GM21381 (cell line): ENCODE results near the gene ADGRA1.

Source experiments
- ATAC-seq: cut with Tn5 transposase; IDR thresholded peaks from one replicate; pipeline ENCODE4 v1.9.1; 2021; ENCODE audit warnings: mild to moderate bottlenecking, moderate library complexity; ENCODE audit not compliant: unreplicated experiment

ADGRA1 gene

DNA sequence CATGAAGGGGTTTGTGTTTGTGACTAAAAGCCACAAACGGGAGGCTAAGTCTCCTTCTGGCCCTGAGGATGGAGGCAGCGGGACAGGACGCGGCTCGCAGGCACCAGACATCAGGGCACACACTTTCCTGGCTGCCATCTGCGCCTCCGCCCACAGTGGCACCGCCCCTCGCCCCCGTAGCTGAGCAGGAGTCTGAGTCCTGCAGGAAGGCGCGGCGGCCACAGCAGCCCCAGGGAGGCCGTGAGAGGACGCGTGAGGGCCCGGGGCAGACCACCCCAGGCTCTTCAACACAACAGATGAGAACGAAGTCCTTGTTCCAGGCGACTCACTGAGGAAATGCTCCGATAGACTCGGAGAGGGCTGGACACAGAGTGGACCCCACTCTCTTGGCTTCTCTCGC is 6.6 kb downstream of the ADGRA1 start:
- no peak for ATAC-seq

DNA sequence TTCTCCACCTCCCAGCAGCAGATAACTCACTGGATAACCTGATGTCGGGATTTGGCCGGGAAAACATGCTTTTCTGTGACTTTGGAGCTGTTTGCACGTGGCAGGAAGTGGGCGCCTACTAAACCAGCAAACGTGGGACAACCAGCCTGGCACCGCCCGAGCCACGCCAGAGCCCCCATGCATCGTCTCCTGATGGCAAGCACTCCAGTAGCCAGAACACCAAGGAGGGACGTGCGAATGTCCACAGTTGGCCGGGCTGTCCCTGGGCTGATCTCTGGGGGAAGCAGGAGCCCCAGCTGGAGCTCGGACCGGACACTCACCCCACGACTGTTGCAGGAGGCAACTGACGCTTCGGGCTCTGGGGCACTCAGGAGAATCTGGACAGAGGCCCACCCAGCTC is 7.1 kb downstream of the ADGRA1 start:
- no peak for ATAC-seq

DNA sequence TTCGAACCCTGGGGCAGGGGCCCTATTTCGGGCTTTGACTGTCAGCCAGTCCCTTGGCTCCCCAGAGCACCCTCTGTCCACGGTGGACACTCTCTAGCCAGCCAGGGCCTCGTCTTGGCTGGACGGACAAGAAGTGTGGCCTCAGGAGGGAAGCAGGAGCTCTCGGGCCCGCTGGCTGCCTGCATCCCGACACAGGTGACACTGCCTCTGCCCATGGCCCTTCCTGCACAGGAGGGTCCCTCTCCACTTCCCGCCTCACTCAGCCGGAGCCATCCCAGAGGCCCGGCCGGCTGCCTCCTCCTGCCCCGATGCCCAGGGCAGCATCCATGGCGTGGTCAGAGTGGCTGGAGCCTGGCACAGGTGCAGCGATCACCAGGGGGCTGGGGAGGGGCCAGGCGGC is 7.9 kb downstream of the ADGRA1 start:
- ATAC-seq = no peak

DNA sequence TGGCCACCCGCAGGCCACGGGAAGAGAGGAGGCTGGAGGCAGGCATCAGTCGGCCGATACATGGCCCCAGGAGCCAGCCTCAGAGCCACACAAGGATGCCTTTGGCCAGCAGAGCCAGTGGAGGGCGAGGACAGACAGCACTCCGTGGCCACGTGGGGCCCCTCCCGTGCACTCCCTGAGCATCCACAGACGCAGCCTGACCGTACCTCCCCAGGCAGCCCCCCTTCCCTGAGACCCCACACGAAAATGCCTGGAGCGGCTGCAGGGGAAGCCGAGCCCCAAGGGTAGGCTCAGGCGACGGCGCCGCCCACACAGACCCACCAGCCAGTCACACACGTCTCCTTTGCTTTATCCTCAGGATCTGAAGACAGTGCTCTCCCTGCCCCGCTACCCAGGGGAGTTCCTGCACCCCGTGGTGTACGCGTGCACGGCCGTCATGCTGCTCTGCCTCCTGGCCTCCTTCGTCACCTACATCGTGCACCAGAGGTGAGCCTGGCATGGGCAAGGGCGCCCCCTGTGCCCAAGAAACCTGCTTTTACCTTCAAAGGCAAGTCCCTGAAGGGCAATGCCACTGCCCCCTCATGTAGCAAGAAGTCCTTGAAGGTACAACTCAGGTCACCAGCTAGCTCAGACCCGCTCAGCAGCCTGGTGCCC is 9.0 kb downstream of the ADGRA1 start:
- ATAC-seq = no peak

DNA sequence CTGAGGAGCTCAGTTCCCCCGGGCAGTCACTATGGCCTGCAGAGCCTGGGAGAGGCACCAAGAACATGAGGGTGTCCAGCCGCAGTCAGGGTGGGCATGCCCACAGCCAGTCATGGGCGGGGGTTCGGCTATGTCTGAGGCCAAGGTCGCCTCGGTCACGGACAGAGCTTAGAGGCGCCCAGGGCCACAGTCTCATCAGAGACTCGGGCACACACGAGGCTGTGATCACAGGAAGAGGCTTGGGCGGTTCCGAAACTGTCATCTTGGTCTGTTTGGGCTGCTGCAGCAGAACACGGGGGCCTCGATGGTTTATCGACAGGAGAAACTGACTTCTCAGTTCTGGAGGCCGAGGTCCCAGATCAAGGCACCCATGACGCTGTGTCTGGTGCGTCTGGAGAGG is 9.7 kb downstream of the ADGRA1 start:
- ATAC-seq = no peak

DNA sequence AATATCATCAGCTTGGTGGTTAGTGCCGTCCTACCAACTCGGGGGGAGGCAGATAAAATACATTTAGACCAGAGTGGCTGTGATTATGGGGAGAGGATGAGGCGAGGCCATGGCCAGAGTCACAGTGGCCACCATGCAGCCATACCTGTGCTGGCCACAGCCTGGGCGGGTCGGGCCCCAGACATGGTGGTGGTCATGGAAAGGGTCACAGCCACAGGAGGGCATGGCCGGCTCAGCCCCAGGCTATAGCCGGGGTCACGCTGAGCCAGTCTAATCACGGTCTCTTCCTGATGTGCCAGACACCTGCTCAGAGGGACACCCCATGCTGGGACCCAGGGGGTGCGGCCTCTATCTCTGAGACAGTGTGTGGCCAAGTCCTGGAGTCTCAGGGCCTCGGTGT is 10.2 kb downstream of the ADGRA1 start:
- ATAC-seq = no peak

DNA sequence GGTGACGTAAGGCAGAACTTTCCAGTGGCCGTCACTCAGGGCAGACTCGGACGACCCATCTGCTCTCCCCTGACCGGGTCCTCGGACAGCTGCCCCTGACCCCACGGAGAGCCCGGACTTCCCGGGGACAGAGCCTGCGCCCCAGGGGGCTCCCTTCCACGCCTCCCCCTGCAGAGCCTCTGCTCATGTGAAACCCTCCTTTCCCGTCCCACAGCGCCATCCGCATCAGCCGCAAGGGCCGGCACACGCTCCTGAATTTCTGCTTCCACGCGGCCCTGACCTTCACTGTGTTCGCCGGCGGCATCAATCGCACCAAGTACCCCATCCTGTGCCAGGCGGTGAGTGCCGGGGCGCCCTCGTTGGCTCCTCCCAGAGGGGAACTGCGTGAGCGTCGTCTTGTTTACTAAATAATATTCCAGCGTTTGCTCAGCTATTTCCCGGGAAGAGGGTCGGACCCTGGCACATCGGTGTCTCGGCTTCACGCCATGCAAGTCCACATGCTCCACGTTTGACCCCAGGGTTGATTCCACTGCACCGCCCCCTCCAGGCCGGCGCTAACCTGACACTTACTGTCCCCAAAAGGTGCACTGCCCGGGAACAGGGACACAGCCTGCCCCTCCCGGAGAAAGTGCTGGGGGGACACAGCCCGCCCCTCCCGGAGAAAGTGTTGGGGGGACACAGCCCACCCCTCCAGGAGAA is 10.9 kb downstream of the ADGRA1 start:
- no peak for ATAC-seq

DNA sequence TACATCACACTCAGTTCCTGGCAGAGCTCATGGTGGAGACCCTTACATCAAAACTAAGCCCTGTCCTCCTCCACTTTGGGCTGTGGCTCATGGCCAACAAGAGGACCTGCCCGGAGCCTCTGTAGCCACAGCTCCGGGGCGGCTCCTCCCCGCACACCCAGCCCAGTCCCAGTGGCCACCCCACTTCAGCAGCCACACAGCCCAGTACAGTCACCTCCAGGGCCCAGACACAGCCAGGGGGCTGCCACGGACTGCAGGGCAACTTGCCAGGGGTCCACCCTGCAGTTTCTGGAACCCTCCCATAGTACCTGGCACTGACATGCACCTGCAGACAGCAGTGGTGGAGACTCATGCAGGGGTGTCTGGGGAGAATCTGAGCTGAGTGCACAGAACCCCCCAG is 11.8 kb downstream of the ADGRA1 start:
- ATAC-seq = no peak

DNA sequence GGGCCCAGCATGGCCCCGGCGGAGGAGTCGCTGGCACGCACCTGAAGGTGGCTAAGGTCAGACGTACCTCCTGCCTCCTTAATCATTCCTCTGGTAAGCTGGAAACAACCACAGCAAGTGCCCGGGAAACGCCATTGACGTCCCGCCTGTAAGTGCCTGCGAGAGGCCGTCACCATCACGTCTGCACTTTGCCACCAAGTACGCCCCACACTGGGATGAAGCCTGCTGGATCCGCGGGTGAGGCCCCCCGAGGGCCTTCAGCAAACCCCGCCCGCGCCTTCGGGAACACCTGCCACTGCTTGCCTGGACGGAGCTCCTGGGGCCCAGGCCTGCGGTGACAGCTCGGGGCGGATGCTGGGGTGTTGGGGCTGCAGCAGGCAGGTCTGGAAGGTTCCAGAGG is 12.5 kb downstream of the ADGRA1 start:
- ATAC-seq = no peak

DNA sequence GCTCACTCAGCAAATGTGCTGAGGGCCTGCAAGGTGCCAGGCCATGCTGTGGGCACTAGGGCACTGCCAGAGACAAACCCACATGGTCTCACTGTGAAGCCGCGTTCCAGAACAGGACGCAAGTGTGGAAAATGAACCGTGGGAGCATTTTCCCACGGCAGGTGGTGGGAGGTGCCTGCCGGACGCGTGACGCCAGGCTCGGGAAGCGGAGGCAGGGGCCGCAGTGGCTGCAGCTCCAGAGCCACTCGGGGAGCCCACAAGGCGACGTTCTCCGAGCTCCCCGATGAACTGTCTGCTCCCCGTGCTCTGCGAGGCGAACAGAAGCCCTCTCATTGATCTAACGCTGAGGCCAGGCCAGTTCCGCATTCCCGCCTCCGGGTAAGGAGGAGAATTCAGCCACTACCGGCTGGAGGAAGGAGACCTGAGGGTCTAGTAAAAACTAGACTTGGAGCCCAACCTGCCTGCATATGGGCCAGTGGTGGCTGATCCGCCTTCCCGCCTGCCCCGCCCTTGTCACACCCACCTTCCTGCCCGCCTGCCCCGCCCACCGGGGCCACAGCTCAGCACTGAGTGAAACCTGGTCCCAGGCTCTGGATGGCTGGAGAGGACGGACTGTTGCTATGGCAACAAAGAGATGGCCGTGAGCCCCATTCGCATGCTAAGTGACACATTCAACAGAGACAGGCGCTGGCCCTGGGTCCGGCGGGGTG is 13.1 kb downstream of the ADGRA1 start:
- ATAC-seq = no peak

DNA sequence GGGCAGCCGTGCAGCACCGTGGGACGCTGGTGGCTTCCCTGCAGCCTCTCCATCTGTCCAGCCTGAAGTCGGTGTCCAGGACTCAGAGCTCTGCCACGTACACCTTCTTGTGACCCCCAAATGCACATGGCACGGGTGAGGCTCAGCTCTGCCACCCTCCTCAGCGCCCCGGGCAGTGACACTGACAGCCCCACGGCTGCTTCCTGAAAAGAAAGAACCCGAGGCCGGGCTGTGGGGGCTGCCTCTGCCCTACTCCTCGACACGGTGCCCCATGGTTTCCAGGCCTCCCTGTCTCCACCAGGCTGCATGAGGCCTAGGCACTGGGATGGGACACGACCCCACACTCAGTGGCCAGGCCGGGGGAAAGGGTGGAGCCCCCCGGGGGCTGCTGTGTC is 13.7 kb downstream of the ADGRA1 start:
- no peak for ATAC-seq

DNA sequence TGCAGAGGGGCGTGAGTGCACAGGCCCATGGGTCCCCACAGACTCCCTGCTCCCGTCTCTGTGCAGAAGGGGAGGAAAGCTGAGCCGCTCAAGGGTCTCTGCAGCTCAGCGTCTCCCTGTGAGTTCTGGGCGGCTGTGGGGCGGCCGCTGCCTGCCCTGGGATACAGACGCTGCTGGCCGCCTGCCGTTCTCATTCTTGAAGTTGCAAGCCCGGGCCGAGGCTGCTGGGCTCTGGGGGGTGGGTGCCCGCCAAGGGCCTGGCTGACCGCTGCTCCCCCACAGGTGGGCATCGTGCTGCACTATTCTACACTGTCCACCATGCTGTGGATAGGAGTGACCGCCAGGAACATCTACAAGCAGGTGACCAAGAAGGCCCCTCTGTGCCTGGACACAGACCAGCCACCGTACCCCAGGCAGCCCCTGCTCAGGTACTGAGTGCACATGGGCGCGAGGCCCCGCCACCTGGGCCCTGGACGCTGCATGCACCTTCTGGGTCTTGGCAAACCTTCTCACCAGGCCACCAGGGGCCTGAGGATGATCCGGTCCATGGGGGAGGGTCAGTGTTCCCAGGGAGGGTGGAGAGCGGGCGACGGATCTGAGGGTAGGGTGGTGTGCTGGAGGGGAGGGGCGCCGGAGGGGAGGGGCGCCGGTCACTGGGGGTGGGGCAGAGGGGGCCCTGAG is 14.8 kb downstream of the ADGRA1 start:
- ATAC-seq = no peak

DNA sequence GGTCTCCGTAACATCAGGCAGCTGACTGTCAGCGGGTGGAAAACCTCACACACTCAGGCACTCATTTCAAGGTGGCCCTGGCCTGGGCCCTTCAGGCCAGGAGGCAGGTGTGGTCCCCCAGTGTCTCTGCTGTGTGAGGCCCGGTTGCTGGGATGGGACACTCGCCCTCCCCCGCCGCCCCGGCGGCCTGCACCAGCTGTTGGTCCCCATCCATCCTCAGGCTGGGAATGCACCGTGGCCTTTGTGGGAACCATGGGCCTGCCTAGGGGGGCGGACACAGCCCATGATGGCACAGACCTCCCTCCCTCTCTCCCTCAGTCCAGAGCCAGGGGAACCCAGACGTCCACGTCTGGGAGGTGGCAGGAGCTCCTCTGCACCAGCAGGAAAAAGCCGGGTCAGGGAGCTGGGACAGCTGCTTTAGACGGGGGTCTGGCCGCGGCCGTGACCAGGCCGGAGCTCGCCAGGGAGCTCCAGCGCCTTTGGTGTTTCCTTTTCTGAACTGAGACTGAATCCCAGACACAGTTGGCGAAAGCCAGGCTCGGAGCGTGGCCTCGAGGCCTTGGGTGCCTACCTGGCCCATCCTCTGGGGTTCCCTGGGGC is 15.7 kb downstream of the ADGRA1 start:
- no peak for ATAC-seq

DNA sequence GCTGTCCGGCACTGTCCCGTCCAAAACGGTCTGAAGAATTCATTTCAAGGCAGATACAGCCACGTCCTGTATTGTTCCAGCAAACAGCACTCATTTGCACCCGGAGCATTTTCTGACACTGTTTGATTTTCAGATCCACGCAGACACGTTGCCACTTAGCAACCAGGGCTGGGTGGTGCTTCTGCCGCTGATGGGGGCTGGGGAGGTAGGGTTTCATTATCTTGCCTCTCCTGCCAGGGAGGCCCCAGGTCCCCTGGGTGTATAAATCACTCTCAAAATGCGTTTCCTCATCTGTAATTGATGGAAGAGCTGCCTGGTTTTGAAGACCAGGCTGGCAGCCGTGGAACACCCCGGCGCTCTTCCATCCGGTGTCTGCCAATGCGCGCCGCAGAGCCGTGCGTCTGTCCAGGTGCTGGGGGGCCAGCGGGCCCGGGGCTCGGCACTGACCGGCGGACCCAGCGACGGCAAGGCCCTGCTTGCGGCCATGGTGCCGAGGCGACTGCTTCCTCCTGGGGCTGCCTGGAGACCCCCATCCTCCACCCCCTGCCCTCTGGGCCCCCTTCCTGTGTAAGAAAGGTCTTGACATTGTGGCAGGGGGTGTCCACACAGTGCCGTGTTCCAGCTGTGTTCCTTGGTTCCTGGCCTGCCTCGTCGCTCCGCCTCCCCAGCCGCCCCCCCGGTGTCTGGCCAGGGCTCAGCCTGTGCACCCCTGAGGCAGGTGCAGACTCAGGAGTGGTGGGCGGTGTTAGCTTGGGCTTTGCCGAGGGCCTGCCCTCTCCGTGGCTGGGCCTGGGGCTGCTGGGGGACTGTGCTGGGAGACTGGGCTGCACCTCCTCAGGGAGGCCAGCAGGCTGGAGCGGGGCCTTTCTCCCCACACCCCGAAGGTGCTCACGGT is 16.6 kb downstream of the ADGRA1 start:
- ATAC-seq = no peak

DNA sequence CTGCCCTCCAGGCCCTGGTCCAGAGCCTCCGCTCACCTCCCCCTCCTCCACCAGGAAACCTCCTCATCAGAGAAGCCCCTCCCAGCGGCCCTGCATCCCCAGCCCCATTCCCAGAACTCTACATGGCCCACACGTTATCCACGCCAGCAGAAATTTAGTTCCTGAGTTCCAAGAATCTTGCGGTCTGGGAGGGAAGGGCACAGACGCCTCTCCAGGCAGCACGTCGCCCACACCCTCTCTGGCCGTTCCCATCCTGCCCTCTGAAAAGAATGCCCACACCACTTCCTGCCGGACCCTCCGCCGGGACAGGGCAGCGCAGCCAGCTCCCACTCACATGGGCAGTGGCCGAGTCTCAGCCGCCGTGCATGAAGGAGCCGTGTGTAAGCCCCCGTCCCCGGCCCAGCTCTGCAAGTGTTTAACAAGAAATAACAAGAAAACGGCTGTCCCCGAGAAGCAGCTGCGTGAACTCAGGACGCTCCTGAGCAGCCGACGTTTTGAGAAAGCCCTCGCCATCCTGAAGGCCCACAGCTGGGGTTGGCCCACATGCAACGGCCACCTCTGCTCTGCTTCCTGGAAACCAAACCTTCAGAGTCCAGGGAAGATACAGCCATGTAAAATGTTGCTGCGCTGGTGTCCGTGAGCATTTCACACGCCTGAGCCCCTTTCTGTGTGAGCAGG is 17.4 kb downstream of the ADGRA1 start:
- ATAC-seq = no peak

DNA sequence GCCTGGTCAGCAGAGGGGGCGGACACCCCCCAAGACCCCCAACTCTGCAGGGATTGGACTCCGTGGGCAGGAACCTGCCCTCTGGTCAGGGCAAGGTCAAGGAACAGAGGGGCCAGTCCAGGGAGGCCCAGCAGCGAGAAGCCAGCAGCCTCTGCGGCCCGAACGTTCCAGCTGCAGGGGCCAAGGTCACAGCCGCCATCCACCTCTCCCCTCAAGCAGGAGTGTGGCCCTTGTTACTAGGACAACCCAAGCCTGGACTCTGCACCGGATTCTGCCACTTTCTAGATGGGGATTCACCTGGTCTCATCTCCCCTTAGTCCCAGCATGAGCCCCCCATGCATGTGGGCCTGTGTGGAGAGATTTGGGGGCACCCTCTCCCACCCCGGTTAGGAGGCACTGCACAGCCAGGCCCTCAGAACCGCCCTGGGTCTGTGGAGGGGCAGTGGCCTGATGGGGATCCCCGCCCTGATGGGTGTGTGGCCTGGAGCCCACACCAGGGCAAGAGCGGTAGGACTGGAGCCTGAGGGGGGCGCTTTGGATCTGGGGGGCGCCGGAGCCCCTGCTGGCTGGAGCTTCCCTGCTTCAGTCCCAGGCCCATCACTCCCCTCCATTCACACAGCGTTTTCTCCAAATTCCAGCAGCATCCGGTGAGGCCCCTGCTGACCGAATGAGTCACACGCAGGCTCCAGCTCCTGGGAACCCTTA is 18.1 kb downstream of the ADGRA1 start:
- ATAC-seq = no peak

DNA sequence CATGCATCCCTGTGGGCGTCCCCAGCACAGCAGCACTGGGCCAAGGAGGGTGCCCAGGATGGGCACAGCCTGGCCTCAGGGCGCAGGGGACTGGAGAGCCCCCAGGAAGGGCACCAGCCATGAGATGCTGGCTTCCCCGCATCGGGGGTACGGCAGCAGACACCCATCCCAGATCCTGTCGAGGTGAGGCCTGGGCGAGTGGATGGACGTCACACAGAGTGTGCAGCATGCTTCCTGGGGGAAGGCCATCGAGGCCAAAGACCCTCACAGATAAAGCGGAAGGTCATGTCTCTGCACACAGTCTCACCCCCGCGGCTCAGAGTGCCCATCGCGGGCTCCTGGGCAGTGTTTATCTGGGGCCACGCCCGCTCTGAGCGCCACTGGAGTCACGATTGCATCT is 18.8 kb downstream of the ADGRA1 start:
- ATAC-seq = no peak

DNA sequence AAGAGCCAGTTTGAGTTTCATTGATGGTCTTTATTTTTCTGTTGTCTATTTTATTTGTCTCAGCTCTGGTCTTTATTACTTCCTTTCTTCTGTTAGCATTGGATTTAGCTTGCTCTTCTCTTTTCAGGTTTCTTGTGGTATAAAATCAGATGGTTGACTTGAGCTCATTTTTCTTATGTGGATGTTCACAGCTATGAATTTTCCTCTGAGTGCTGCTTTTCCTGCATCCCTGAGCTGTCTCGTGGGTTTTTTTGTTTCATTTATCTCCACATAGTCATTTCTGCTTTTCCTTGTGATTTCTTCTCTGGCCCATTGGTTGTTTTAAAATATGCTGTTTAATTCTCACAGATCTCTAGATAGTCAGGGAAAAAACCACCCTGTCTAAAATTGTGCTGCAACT is 19.7 kb downstream of the ADGRA1 start:
- ATAC-seq = no peak

DNA sequence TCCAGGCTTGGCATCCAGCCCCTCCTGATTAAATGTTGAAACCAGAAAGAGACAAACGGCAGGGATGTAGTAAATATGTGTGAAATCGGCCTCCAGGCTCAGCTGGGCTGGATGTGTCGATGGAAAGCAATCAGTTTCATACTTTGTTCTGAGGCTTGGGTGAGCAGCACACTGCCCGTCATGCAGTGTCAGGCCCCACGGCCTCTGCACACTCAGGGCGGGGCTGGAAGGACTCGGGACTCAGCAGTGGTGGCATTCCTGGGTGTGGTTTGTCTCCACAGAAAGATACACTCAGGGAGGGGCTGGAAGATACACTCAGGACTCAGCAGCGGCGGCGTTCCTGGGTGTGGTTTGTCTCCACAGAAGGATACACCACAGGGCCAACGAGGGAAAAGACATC is 22.0 kb downstream of the ADGRA1 start:
- ATAC-seq = no peak
